ENCODE data around the gene TTLL1. TPM values are rescaled to one million over a fixed set of nuclear protein-coding genes. Genes with fewer than 3 reads are reported as not detected.

The TTLL1 gene
- total RNA-seq, 1 experiment from 2014 or later, result 5.5 TPM

DNA sequence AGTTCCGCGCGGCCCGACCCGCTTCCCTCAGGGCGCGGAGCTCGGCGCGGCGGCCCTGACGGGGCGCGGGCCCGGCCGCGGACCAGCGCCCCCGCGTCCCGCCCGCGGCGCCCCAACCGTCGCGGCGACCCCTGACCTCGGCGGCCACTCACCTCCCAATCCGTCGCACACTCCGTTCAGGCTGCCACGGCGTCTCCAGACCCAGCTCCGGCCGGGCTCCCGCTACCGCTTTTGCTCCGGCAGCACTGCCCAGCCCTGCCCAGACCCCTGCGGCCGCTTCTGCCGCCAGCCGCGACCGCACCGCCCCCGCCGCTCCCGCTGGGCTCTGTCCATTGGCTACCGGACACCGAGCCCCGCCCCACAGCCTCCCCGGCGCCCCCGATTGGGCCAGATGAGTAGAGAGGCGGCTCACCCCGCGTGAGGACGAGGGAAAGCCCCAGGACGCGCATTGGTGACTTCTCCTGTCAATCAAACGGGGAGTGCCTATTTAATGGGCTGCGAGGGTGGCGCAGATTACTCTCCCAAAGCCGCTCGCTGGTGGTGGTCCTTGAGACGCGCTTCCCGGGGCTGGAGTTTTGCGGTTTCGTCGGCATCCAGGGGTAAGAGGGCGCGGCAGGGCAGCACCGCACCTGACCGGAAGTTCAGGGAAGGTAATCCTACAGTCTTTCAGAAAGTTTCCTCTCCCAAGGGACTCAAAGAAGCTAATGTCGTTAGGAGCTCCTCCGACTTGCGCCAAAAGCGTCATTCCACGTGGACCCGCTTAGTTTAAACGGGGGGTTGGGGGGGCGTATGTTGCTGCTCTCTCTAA lies 74.1 kb downstream of the TTLL1 start, which contains the start of gene PACSIN2 (continued):
- no peak for TF ChIP-seq ZSCAN18 (CRISPR knock-in tag; IDR thresholded peaks at IDR 0.05)
- no peak for TF ChIP-seq NR2C2 (CRISPR knock-in tag; IDR thresholded peaks at IDR 0.05)
- no peak for TF ChIP-seq EMX1 (CRISPR knock-in tag; IDR thresholded peaks at IDR 0.05)
- TF ChIP-seq, protein P1, sequence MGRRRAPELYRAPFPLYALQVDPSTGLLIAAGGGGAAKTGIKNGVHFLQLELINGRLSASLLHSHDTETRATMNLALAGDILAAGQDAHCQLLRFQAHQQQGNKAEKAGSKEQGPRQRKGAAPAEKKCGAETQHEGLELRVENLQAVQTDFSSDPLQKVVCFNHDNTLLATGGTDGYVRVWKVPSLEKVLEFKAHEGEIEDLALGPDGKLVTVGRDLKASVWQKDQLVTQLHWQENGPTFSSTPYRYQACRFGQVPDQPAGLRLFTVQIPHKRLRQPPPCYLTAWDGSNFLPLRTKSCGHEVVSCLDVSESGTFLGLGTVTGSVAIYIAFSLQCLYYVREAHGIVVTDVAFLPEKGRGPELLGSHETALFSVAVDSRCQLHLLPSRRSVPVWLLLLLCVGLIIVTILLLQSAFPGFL (CRISPR knock-in tag; IDR thresholded peaks at IDR 0.05; ENCODE audit: borderline replicate concordance), result no peak
- TF ChIP-seq RORB (CRISPR knock-in tag; IDR thresholded peaks at IDR 0.05), result no peak
- peak; percentile 25; the same call in 1 of the 2 replicates for TF ChIP-seq GABPB1 (CRISPR knock-in tag; IDR thresholded peaks at IDR 0.05)
- peak; percentile 34; the same call in 1 of the 2 replicates for TF ChIP-seq KAT7 (CRISPR knock-in tag; IDR thresholded peaks at IDR 0.05; ENCODE audit: borderline replicate concordance)
- no peak for TF ChIP-seq FOXJ3 (CRISPR knock-in tag; IDR thresholded peaks at IDR 0.05; ENCODE audit: borderline replicate concordance)
- no peak for TF ChIP-seq AFF4 (CRISPR knock-in tag; IDR thresholded peaks at IDR 0.05; ENCODE audit: borderline replicate concordance)
- peak; percentile 81; the same call in 1 of the 2 replicates for TF ChIP-seq TEAD1 (CRISPR knock-in tag; IDR thresholded peaks at IDR 0.05)
- 0 out of 2 replicates have a peak, but pooled peaks have one; percentile 21 for TF ChIP-seq ZNF425 (CRISPR knock-in tag; conservative IDR thresholded peaks at IDR 0.05)
- TF ChIP-seq ZNF281 (CRISPR knock-in tag; IDR thresholded peaks at IDR 0.05), result no peak
- TF ChIP-seq NFE2L1 (CRISPR knock-in tag; IDR thresholded peaks at IDR 0.05), result 0 out of 2 replicates have a peak, but pooled peaks have one; percentile 22
- TF ChIP-seq ZNF396 (CRISPR knock-in tag; IDR thresholded peaks at IDR 0.05; ENCODE audit: borderline replicate concordance), result no peak
- TF ChIP-seq CDX4 (CRISPR knock-in tag; IDR thresholded peaks at IDR 0.05; ENCODE audit: borderline replicate concordance), result no peak
- TF ChIP-seq ZBTB43 (CRISPR knock-in tag; IDR thresholded peaks at IDR 0.05), result no peak
- no peak for TF ChIP-seq ESRRA (CRISPR knock-in tag; IDR thresholded peaks at IDR 0.05; ENCODE audit: borderline replicate concordance)
- TF ChIP-seq ARID4B (CRISPR knock-in tag; IDR thresholded peaks at IDR 0.05; ENCODE audit: borderline replicate concordance), result peak; percentile 68; the same call in 1 of the 2 replicates
